ENCODE data around the gene MXD3.

DNA sequence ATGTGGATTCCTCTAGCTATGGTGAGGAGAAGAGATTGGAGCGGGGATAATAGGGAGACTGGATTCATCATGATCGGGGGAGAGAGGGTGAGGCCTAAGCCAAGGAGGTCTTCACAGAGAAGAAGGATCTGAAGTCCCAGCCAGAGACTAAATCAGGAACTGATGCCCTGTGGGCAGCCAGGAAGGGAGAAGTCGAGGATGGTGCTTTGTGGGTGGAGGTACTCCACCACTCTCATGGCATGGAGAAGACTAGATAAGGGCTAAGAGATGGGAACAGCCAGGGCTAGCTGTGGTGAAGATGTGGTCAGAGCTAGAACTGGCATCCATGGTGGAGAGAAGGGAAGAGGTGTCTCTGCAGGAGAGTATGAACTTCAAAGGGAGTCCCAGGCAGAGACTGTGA, 43.0 kb upstream of the MXD3 start:
- TF ChIP-seq, protein P1, sequence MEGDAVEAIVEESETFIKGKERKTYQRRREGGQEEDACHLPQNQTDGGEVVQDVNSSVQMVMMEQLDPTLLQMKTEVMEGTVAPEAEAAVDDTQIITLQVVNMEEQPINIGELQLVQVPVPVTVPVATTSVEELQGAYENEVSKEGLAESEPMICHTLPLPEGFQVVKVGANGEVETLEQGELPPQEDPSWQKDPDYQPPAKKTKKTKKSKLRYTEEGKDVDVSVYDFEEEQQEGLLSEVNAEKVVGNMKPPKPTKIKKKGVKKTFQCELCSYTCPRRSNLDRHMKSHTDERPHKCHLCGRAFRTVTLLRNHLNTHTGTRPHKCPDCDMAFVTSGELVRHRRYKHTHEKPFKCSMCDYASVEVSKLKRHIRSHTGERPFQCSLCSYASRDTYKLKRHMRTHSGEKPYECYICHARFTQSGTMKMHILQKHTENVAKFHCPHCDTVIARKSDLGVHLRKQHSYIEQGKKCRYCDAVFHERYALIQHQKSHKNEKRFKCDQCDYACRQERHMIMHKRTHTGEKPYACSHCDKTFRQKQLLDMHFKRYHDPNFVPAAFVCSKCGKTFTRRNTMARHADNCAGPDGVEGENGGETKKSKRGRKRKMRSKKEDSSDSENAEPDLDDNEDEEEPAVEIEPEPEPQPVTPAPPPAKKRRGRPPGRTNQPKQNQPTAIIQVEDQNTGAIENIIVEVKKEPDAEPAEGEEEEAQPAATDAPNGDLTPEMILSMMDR (conservative IDR thresholded peaks at IDR 0.05): no peak
- TF ChIP-seq EZH2 (IDR thresholded peaks at IDR 0.05; ENCODE audit: low read depth): no peak

Data from PC-9 (cell line).